HepG2 (cell line): Measurements from ENCODE around the gene SHC1. TPM values are rescaled to one million over a fixed set of nuclear protein-coding genes. Genes with fewer than 3 reads are reported as not detected.

Source experiments
- DPF2 ChIP-seq: sonication (generic); formaldehyde crosslinking; IDR thresholded peaks from 2 replicates; pipeline ENCODE4 v1.4.0; 2020; ENCODE audit warnings: mild to moderate bottlenecking, low read depth, missing genetic modification reagents, borderline replicate concordance
- DR1 ChIP-seq: sonication (generic); formaldehyde crosslinking; IDR thresholded peaks from 2 replicates; pipeline ENCODE4 v1.8.0; 2021; ENCODE audit warnings: mild to moderate bottlenecking, missing genetic modification reagents, inconsistent platforms
- GLI4 ChIP-seq: sonication (generic); formaldehyde crosslinking; IDR thresholded peaks from 2 replicates; pipeline ENCODE4 v1.5.1; 2020; ENCODE audit warnings: missing genetic modification reagents, mild to moderate bottlenecking, moderate library complexity, borderline replicate concordance
- GZF1 ChIP-seq: sonication (generic); formaldehyde crosslinking; IDR thresholded peaks from 2 replicates; pipeline ENCODE4 v1.5.1; 2020; ENCODE audit warnings: mild to moderate bottlenecking, missing genetic modification reagents
- LCORL ChIP-seq, 2 experiments: fragments of 450-650 bp in 1 of 2; sonication (generic) in 1 of 2; formaldehyde crosslinking in 1 of 2; IDR thresholded peaks; 2 replicates each; pipeline versions ENCODE4 v1.5.0 to v1.6.1; 2017 to 2020; ENCODE audit warnings: antibody characterized with exemption in 1 of 2, missing genetic modification reagents in 1 of 2
- LRRFIP1 ChIP-seq: sonication (generic); formaldehyde crosslinking; conservative IDR thresholded peaks from 2 replicates; pipeline ENCODE4 v1.4.0; 2020; ENCODE audit warnings: missing genetic modification reagents
- MLLT10 ChIP-seq: sonication (generic); formaldehyde crosslinking; IDR thresholded peaks from 2 replicates; pipeline ENCODE4 v1.4.0; 2020; ENCODE audit warnings: missing genetic modification reagents
- MTERF4 ChIP-seq: sonication (generic); formaldehyde crosslinking; IDR thresholded peaks from 2 replicates; pipeline ENCODE4 v1.8.0; 2023; ENCODE audit warnings: mild to moderate bottlenecking, missing genetic modification reagents
- RCOR2 ChIP-seq: IDR thresholded peaks from 2 replicates; pipeline ENCODE4 v1.6.1; 2016; ENCODE audit warnings: missing biosample characterization, missing genetic modification reagents
- SNAPC2 ChIP-seq: sonication (generic); formaldehyde crosslinking; IDR thresholded peaks from 2 replicates; pipeline ENCODE4 v1.8.1; 2022; ENCODE audit warnings: mild to moderate bottlenecking, missing genetic modification reagents
- SRSF4 ChIP-seq: fragments of 200-400 bp; formaldehyde crosslinking; IDR thresholded peaks from one replicate; pipeline ENCODE4 v1.6.1; 2018; ENCODE audit warnings: mild to moderate bottlenecking, low read depth, low read length, moderate library complexity; ENCODE audit not compliant: poor library complexity, severe bottlenecking
- ZBTB25 ChIP-seq: IDR thresholded peaks from 2 replicates; pipeline ENCODE4 v1.6.1; 2018; ENCODE audit warnings: missing genetic modification reagents
- ZBTB38 ChIP-seq: sonication (generic); formaldehyde crosslinking; IDR thresholded peaks from 2 replicates; pipeline ENCODE4 v1.5.1; 2020; ENCODE audit warnings: mild to moderate bottlenecking, missing genetic modification reagents
- ZEB1 ChIP-seq: IDR thresholded peaks from 2 replicates; pipeline ENCODE4 v1.6.1; 2012; ENCODE audit warnings: mild to moderate bottlenecking, low read depth, inconsistent platforms; ENCODE audit not compliant: insufficient replicate concordance
- ZMYM2 ChIP-seq: sonication (generic); formaldehyde crosslinking; IDR thresholded peaks from 2 replicates; pipeline ENCODE4 v1.8.0; 2022; ENCODE audit warnings: mild to moderate bottlenecking, missing genetic modification reagents
- ZNF121 ChIP-seq: sonication (generic); formaldehyde crosslinking; IDR thresholded peaks from 2 replicates; pipeline ENCODE4 v1.5.0; 2020; ENCODE audit warnings: mild to moderate bottlenecking, missing genetic modification reagents
- ZNF225 ChIP-seq: sonication (generic); formaldehyde crosslinking; IDR thresholded peaks from 2 replicates; pipeline ENCODE4 v1.4.0; 2020; ENCODE audit warnings: mild to moderate bottlenecking, missing genetic modification reagents
- ZNF253 ChIP-seq: sonication (generic); formaldehyde crosslinking; IDR thresholded peaks from 2 replicates; pipeline ENCODE4 v1.8.0; 2022; ENCODE audit warnings: mild to moderate bottlenecking, missing genetic modification reagents, borderline replicate concordance
- ZNF263 ChIP-seq: sonication (generic); formaldehyde crosslinking; IDR thresholded peaks from 2 replicates; pipeline ENCODE4 v1.4.0; 2020; ENCODE audit warnings: missing genetic modification reagents
- ZNF354B ChIP-seq: sonication (generic); formaldehyde crosslinking; IDR thresholded peaks from 2 replicates; pipeline ENCODE4 v1.8.0; 2022; ENCODE audit warnings: mild to moderate bottlenecking, missing genetic modification reagents
- ZNF564 ChIP-seq: sonication (generic); formaldehyde crosslinking; IDR thresholded peaks from 2 replicates; pipeline ENCODE4 v1.8.1; 2023; ENCODE audit warnings: mild to moderate bottlenecking, missing genetic modification reagents
- ZNF589 ChIP-seq: sonication (generic); formaldehyde crosslinking; conservative IDR thresholded peaks from 2 replicates; pipeline ENCODE4 v1.8.0; 2022; ENCODE audit warnings: mild to moderate bottlenecking, moderate library complexity, missing genetic modification reagents
- ZSCAN12 ChIP-seq: sonication (generic); formaldehyde crosslinking; IDR thresholded peaks from 2 replicates; pipeline ENCODE4 v1.9.0; 2021; ENCODE audit warnings: mild to moderate bottlenecking, missing genetic modification reagents
- polyA plus RNA-seq, 8 experiments: library from polyadenylated mRNA; depleted of rRNA in 3 of 8; stranded (reverse) in 7 of 8; unstranded in 1 of 8; fragments of >200 nt; fragmentation: Illumina TruSeq in 4 of 8; extraction: Trizol in 4 of 8; gene quantifications; 2 replicates each; pipeline versions ENCODE4 v1.2.1 to v1.2.3, GENCODE V29; 2011 to 2016; ENCODE audit warnings: low read depth in 4 of 8, missing spikeins in 1 of 8, mixed read lengths in 1 of 8; ENCODE audit not compliant: insufficient read depth in 1 of 8
- total RNA-seq, 5 experiments: library from RNA; depleted of rRNA; stranded (reverse); fragments of >200 nt; fragmentation: Illumina TruSeq; extraction: Trizol; gene quantifications; 2 replicates each; pipeline ENCODE4 v1.2.3, GENCODE V29; 2016; ENCODE audit warnings: low read depth in 1 of 5

The SHC1 gene
- total and polyA plus RNA-seq, 2 of the 13 experiments (the other 11 are each of a cell fraction or from before 2014, with no cell fraction given) = 52.0 to 137 TPM

GRCh38 chr1:154935749-154936554 lies 34.6 kb downstream of the SHC1 start (continued):
- no peak for TF ChIP-seq GLI4 (CRISPR knock-in tag)
- TF ChIP-seq ZNF564 (CRISPR knock-in tag) = no peak
- TF ChIP-seq DR1 (CRISPR knock-in tag) = no peak
- TF ChIP-seq ZSCAN12 (CRISPR knock-in tag) = no peak
- no peak for TF ChIP-seq DPF2 (CRISPR knock-in tag)
- TF ChIP-seq ZNF263 = no peak
- TF ChIP-seq ZBTB25 = no peak
- TF ChIP-seq ZEB1 = peak; percentile 44
- TF ChIP-seq ZBTB38 (CRISPR knock-in tag) = peak; percentile 11; the same call in 1 of the 2 replicates
- no peak for TF ChIP-seq MTERF4 (CRISPR knock-in tag)
- TF ChIP-seq ZNF253 (CRISPR knock-in tag) = no peak
- TF ChIP-seq ZNF225 (CRISPR knock-in tag) = 0 out of 2 replicates have a peak, but pooled peaks have one; percentile 14
- TF ChIP-seq GZF1 = no peak
- no peak for TF ChIP-seq ZNF354B (CRISPR knock-in tag)
- no peak for TF ChIP-seq LRRFIP1 (CRISPR knock-in tag)
- TF ChIP-seq SRSF4 = no peak
- TF ChIP-seq ZNF121 = peak; percentile 63
- TF ChIP-seq RCOR2 (CRISPR knock-in tag) = no peak
- no peak for TF ChIP-seq MLLT10 (CRISPR knock-in tag)
- TF ChIP-seq LCORL (IDR thresholded peaks at IDR 0.05) = peak; percentile 52; the same call in 1 of the 2 replicates
- TF ChIP-seq LCORL (CRISPR knock-in tag; IDR thresholded peaks at IDR 0.05) = no peak
- TF ChIP-seq ZNF589 (CRISPR knock-in tag) = no peak
- no peak for TF ChIP-seq SNAPC2 (CRISPR knock-in tag)
- TF ChIP-seq ZMYM2 (CRISPR knock-in tag) = no peak
